Measurements from ENCODE around the gene DEF6.

DNA sequence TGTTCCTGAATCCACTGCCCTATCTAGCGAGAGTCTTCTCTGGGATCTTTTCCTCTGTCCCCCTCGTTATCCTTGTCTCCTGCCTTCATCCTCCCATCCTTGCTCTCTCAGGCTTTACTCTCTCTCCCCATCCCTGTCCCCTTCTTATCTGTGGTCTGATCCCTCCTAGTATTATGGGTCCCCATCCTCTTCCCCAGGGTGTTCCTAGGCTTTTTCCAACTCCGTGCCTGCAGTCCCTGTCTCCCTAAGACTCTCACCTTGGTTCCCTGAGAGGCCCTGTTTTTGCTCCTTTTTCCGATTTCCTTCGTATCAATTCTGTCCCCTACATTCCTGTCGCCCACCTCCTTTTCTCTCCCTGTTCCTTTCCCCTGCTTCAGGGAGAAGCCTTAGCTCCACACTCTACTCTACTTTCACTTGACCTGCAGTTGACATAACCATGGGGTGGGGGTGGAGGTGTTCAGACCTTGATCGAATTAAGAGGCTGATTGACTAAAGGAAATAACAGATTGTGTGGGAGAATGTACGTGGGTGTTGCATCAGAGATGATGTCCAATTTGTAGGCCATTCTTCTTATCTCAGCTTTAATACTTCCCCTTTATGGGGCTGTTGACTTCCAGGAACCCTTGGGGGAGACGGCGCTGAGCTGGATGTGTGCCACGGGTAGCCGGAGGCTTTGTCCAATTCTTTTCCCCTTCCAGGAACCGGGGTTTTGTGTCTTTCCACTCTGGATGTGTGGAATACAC is 45.6 kb downstream of the DEF6 start:
- TF ChIP-seq, protein P1, sequence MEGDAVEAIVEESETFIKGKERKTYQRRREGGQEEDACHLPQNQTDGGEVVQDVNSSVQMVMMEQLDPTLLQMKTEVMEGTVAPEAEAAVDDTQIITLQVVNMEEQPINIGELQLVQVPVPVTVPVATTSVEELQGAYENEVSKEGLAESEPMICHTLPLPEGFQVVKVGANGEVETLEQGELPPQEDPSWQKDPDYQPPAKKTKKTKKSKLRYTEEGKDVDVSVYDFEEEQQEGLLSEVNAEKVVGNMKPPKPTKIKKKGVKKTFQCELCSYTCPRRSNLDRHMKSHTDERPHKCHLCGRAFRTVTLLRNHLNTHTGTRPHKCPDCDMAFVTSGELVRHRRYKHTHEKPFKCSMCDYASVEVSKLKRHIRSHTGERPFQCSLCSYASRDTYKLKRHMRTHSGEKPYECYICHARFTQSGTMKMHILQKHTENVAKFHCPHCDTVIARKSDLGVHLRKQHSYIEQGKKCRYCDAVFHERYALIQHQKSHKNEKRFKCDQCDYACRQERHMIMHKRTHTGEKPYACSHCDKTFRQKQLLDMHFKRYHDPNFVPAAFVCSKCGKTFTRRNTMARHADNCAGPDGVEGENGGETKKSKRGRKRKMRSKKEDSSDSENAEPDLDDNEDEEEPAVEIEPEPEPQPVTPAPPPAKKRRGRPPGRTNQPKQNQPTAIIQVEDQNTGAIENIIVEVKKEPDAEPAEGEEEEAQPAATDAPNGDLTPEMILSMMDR (IDR thresholded peaks at IDR 0.05): no peak
- TF ChIP-seq POLR2A (IDR thresholded peaks at IDR 0.05): no peak

All from heart left ventricle (tissue), 13 donors.